Activated naive CD8-positive, alpha-beta T cell treated with anti-CD3 and anti-CD28 coated beads, Interleukin-2, amount 10 ng/mL, durations not matched to agents 7 days and 5 days (primary cell): ENCODE measurements around the gene PRUNE1. TPM values are rescaled to one million over a fixed set of nuclear protein-coding genes. Genes with fewer than 3 reads are reported as not detected.

ENCODE experiments used
- ATAC-seq: fragments of 150-1000 bp; cut with Tn5 transposase; one replicate; pipeline ENCODE4 v1.10.0; 2021; ENCODE audit warnings: low read depth, moderate library complexity
- POLR2A ChIA-PET: fragments of 350-600 bp; sonication (Branson Sonifier 250); formaldehyde crosslinking; loops from one replicate; lab custom pipeline; 2021; ENCODE audit warnings: antibody characterized with exemption; lab: Charles Lee
- DNase-seq: peaks from one replicate; pipeline ENCODE4 v3.0.0; 2021
- H3K27ac Mint-ChIP-seq: one replicate; pipeline ENCODE4 v1.8.0; 2022; ENCODE audit warnings: mild to moderate bottlenecking, mixed read lengths
- H3K27me3 Mint-ChIP-seq: one replicate; pipeline ENCODE4 v1.8.0; 2022; ENCODE audit warnings: mild to moderate bottlenecking, moderate library complexity, mixed read lengths
- H3K36me3 Mint-ChIP-seq: one replicate; pipeline ENCODE4 v1.8.0; 2021; ENCODE audit warnings: mild to moderate bottlenecking, mixed read lengths
- H3K4me1 Mint-ChIP-seq: one replicate; pipeline ENCODE4 v1.8.0; 2021; ENCODE audit warnings: mixed read lengths
- H3K4me3 Mint-ChIP-seq: one replicate; pipeline ENCODE4 v1.8.0; 2022; ENCODE audit warnings: mild to moderate bottlenecking, moderate library complexity, mixed read lengths
- H3K9me3 Mint-ChIP-seq: one replicate; pipeline ENCODE4 v1.8.0; 2021; ENCODE audit warnings: mixed read lengths
- total RNA-seq, 2 experiments: library from RNA; stranded (reverse); gene quantifications; one replicate each; pipeline ENCODE4 v1.2.3, GENCODE V29; 2021

The PRUNE1 gene
- total RNA-seq, 2 experiments from 2014 or later, result 22.9 to 23.2 TPM

- Mint-ChIP-seq H3K36me3 (peaks cover 11% of the 10 kb centered on the region), H3K4me1 (peaks cover 53% of the 10 kb centered on the region), H3K4me3 (peak overlapping the region; percentile 90), H3K27me3 (peaks cover 2% of the 10 kb centered on the region), H3K27ac (peak overlapping the region; percentile 82), H3K9me3 (no peaks in the 10 kb centered on the region)
- POLR2A ChIA-PET, result no interaction called here
- ATAC-seq, result no peak
- no peak for DNase-seq
Observed at GRCh38 chr1:150972417-150972940, 35.8 kb upstream of the PRUNE1 start.

DNA sequence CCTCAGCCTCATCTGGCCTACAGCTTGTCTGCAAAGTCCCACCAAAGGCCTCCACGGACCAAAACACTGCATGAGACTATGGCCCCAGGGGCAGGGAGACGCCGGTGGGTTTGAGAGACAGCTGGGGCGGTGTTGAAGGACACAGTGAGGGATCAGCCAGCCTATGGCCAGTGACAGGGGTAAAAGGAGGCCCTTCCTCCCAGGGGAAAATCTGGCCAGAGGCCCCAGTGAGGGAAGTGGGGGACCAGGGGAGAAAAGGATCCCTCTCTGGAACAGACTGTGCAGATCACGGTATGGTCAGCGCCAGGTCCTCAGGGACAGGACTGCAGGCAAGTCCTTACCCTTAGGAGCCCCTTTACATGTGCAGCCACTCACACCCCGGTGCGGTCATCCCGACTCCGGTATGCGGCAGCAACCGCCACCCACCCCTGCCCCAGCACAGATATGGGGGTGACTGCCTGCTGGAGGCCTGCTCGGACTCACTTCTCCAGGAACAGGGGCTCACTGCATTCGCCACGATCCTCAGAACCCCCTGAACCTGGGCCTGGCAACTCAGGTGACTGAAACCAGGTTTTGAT, 34.9 kb upstream of the PRUNE1 start:
- ATAC-seq, result peak; percentile 3
- H3K4me3 Mint-ChIP-seq, result peak overlapping the region; percentile 90
- POLR2A ChIA-PET, result interaction anchor here (0.5 to 2.0 kb wide), 13 partner anchors 14 to 881 kb away, joined by 3 to 9 read pairs (median 4); partner anchors contain the start of genes ARNT, CTSS, ENSA and GOLPH3L
- H3K9me3 Mint-ChIP-seq, result no peaks in the 10 kb centered on the region
- peaks cover 4% of the 10 kb centered on the region for H3K36me3 Mint-ChIP-seq
- DNase-seq, result no peak
- peaks cover 2% of the 10 kb centered on the region for H3K27me3 Mint-ChIP-seq
- peak overlapping the region; percentile 82 for H3K27ac Mint-ChIP-seq
- H3K4me1 Mint-ChIP-seq, result peaks cover 54% of the 10 kb centered on the region

- no peaks in the 10 kb centered on the region for H3K9me3 Mint-ChIP-seq
- peak overlapping the region; percentile 90 for H3K4me3 Mint-ChIP-seq
- peaks cover 2% of the 10 kb centered on the region for H3K27me3 Mint-ChIP-seq
- H3K4me1 Mint-ChIP-seq, result peaks cover 53% of the 10 kb centered on the region
- no peaks in the 10 kb centered on the region for H3K36me3 Mint-ChIP-seq
- peak overlapping the region; percentile 82 for H3K27ac Mint-ChIP-seq
- DNase-seq (peak; percentile 69), ATAC-seq (peak; percentile 26)
- POLR2A ChIA-PET, result interaction anchor here (0.5 to 2.0 kb wide), 13 partner anchors 15 to 882 kb away, joined by 3 to 9 read pairs (median 4); partner anchors contain the start of genes ARNT, CTSS, ENSA and GOLPH3L
Observed at GRCh38 chr1:150973836-150974579, 34.2 kb upstream of the PRUNE1 start.

- peaks cover 2% of the 10 kb centered on the region for H3K27me3 Mint-ChIP-seq
- peaks cover 53% of the 10 kb centered on the region for H3K4me1 Mint-ChIP-seq
- ATAC-seq (peak; percentile 68), DNase-seq (peak; percentile 85)
- peak within 1 kb of the TSS; percentile 90 for H3K4me3 Mint-ChIP-seq
- H3K9me3 Mint-ChIP-seq, result no peaks in the 10 kb centered on the region
- no peaks in the 10 kb centered on the region for H3K36me3 Mint-ChIP-seq
- peak within 1 kb of the TSS; percentile 86 for H3K27ac Mint-ChIP-seq
- POLR2A ChIA-PET, result interaction anchor here (0.6 to 2.0 kb wide), 8 partner anchors 15 to 1088 kb away, joined by 3 to 9 read pairs (median 4); partner anchors contain the start of genes ENSA, MINDY1 and SETDB1
Observed at GRCh38 chr1:150974580-150975478, 33.4 kb upstream of the PRUNE1 start, which contains the start of gene CERS2. Gene CERS2 (minus strand): TSS chr1:150974835. CDS start chr1:150969090, 5,745 bp downstream.

DNA sequence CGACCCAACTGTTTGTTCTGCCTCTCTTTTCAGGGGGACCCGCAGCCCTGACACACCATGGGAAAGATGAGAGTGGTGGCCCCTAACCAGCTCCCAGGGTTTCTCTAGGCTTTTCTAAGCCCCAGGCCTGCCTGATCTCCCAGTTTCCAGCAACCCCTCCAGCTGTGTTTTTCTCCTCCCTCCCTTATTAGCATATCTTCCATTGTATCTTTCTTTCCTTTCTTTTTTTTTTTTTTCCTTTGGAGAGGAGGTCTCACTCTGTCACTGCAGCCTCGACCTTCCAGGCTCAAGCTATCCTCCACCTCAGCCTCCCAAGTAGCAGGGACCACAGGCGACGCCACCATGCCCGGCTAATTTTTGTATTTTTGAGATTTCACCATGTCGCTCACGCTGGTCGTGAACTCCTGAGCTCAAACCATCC, 31.8 kb upstream of the PRUNE1 start:
- no peak for ATAC-seq
- POLR2A ChIA-PET, result interaction anchor here (0.7 to 1.2 kb wide), 4 partner anchors 30 to 180 kb away, joined by 3 to 4 read pairs (median 4); partner anchors contain the start of genes MINDY1 and TNFAIP8L2
- Mint-ChIP-seq H3K36me3 (no peaks in the 10 kb centered on the region), H3K27ac (peak overlapping the region; percentile 49), H3K9me3 (no peaks in the 10 kb centered on the region), H3K4me3 (peak overlapping the region; percentile 71), H3K27me3 (peaks cover 2% of the 10 kb centered on the region), H3K4me1 (peaks cover 40% of the 10 kb centered on the region)
- no peak for DNase-seq

- peak overlapping the region; percentile 49 for H3K27ac Mint-ChIP-seq
- H3K4me3 Mint-ChIP-seq, result peak overlapping the region; percentile 71
- ATAC-seq (no peak), DNase-seq (peak; percentile 58)
- peaks cover 2% of the 10 kb centered on the region for H3K27me3 Mint-ChIP-seq
- POLR2A ChIA-PET, result interaction anchor here (0.7 to 1.7 kb wide), 5 partner anchors 9 to 180 kb away, joined by 3 to 4 read pairs (median 4); partner anchors contain the start of genes MINDY1 and TNFAIP8L2
- no peaks in the 10 kb centered on the region for H3K9me3 Mint-ChIP-seq
- no peaks in the 10 kb centered on the region for H3K36me3 Mint-ChIP-seq
- H3K4me1 Mint-ChIP-seq, result peaks cover 33% of the 10 kb centered on the region
Observed at GRCh38 chr1:150976879-150977694, 31.2 kb upstream of the PRUNE1 start.

- ATAC-seq, result peak; percentile 57
- POLR2A ChIA-PET, result interaction anchor here (0.6 to 1.7 kb wide), 3 partner anchors 11 to 51 kb away, joined by 3 to 4 read pairs (median 4); partner anchors contain the start of gene PRUNE1
Observed at GRCh38 chr1:150979092-150980056, 28.9 kb upstream of the PRUNE1 start.

GRCh38 chr1:150981177-150981804, 27.0 kb upstream of the PRUNE1 start:
- no peak for DNase-seq
- no peak overlapping the region for H3K4me3 Mint-ChIP-seq
- peak overlapping the region; percentile 24 for H3K27ac Mint-ChIP-seq
- H3K9me3 Mint-ChIP-seq, result no peaks in the 10 kb centered on the region
- H3K27me3 Mint-ChIP-seq, result peaks cover 4% of the 10 kb centered on the region
- no peak for ATAC-seq
- POLR2A ChIA-PET, result interaction anchor here (1.4 kb wide), 1 partner anchor 90 kb away, joined by 3 read pairs; no protein-coding TSS in a partner anchor
- no peaks in the 10 kb centered on the region for H3K36me3 Mint-ChIP-seq
- peaks cover 19% of the 10 kb centered on the region for H3K4me1 Mint-ChIP-seq

More at GRCh38 chr1:150979092-150980056, 28.9 kb upstream of the PRUNE1 start:
- H3K4me3 Mint-ChIP-seq, result peak overlapping the region; percentile 71
- peaks cover 2% of the 10 kb centered on the region for H3K27me3 Mint-ChIP-seq
- H3K36me3 Mint-ChIP-seq, result no peaks in the 10 kb centered on the region
- peaks cover 21% of the 10 kb centered on the region for H3K4me1 Mint-ChIP-seq
- peak; percentile 83 for DNase-seq
- H3K9me3 Mint-ChIP-seq, result no peaks in the 10 kb centered on the region
- H3K27ac Mint-ChIP-seq, result peak overlapping the region; percentile 78

- Mint-ChIP-seq H3K27ac (peak within 1 kb of the TSS; percentile 24), H3K36me3 (no peaks in the 10 kb centered on the region), H3K4me3 (no peak within 1 kb of the TSS), H3K9me3 (no peaks in the 10 kb centered on the region), H3K27me3 (peaks cover 4% of the 10 kb centered on the region), H3K4me1 (peaks cover 12% of the 10 kb centered on the region)
- ATAC-seq, result no peak
- DNase-seq, result no peak
- POLR2A ChIA-PET, result interaction anchor here (0.6 to 1.4 kb wide), 3 partner anchors 76 to 190 kb away, joined by 3 to 4 read pairs (median 3); no protein-coding TSS in a partner anchor
Observed at GRCh38 chr1:150981805-150982712, 26.2 kb upstream of the PRUNE1 start, which contains the start of gene ANXA9. Gene ANXA9 (plus strand): TSS chr1:150982292. CDS start chr1:150983106, 814 bp downstream.
